B cell (primary cell): ENCODE data around the gene NTN1. TPM values are rescaled to one million over a fixed set of nuclear protein-coding genes. Genes with fewer than 3 reads are reported as not detected.

Experiments used
- ATAC-seq: fragments of 200-7000 bp; cut with Tn5 transposase; one replicate; pipeline ENCODE4 v1.10.0; 2021; ENCODE audit warnings: low read depth, mild to moderate bottlenecking, moderate number of reproducible peaks, moderate library complexity
- CTCF ChIA-PET: fragments of 350-600 bp; sonication (Branson Sonifier 250); formaldehyde crosslinking; loops from one replicate; lab custom pipeline; 2021; ENCODE audit warnings: antibody characterized with exemption, inconsistent platforms; lab: Charles Lee
- POLR2A ChIA-PET: fragments of 350-600 bp; sonication (Branson Sonifier 250); formaldehyde crosslinking; loops from one replicate; lab custom pipeline; 2021; ENCODE audit warnings: antibody characterized with exemption; lab: Charles Lee
- DNase-seq: peaks from one replicate; pipeline ENCODE4 v3.0.0; 2013
- H2AFZ ChIP-seq: 2 replicates; pipeline ENCODE4 v1.6.1; 2012; ENCODE audit warnings: mild to moderate bottlenecking, low read depth, low read length; ENCODE audit not compliant: insufficient read depth, poor library complexity, severe bottlenecking
- H3K27ac ChIP-seq, 2 donors: 1 replicate in 1 of 2; 2 replicates in 1 of 2; pipeline ENCODE4 v1.5.1; 2012 to 2013; ENCODE audit warnings: low read length in 2 of 2, mild to moderate bottlenecking in 2 of 2, moderate library complexity in 1 of 2
- H3K27me3 ChIP-seq, 4 experiments: fragments of 200-600 bp in 1 of 4; sonication (generic) in 1 of 4; replicated peaks in 1 of 4; 1 replicate in 2 of 4; 2 replicates in 2 of 4; pipeline versions ENCODE4 v1.6.1 to v1.7.0; 2013 to 2016; ENCODE audit warnings: low read length in 3 of 4, mild to moderate bottlenecking in 2 of 4, mixed read lengths in 1 of 4, moderate library complexity in 1 of 4; ENCODE audit not compliant: insufficient read depth in 4 of 4, control insufficient read depth in 3 of 4; ENCODE audit errors: control extremely low read depth in 1 of 4
- H3K36me3 ChIP-seq, 2 experiments: replicated peaks in 1 of 2; 1 replicate in 1 of 2; 2 replicates in 1 of 2; pipeline versions ENCODE4 v1.6.1 to v1.7.1; 2013; ENCODE audit warnings: low read length in 1 of 2; ENCODE audit not compliant: insufficient read depth in 2 of 2, control insufficient read depth in 1 of 2; ENCODE audit errors: control extremely low read depth in 1 of 2, extremely low read depth in 1 of 2
- H3K4me1 ChIP-seq, 2 donors: fragments of 200-600 bp in 1 of 2; sonication (generic) in 1 of 2; 1 replicate in 1 of 2; 2 replicates in 1 of 2; pipeline versions ENCODE4 v1.5.1 to v1.6.1; 2013 to 2017; ENCODE audit warnings: low read length in 2 of 2; ENCODE audit not compliant: control insufficient read depth in 2 of 2, insufficient read depth in 2 of 2
- H3K4me2 ChIP-seq: replicated peaks from 2 replicates; pipeline ENCODE3; 2012; ENCODE audit warnings: mild to moderate bottlenecking, low read depth, low read length; ENCODE audit not compliant: poor library complexity, severe bottlenecking
- H3K4me3 ChIP-seq, 5 experiments: fragments of 200-600 bp in 1 of 5; sonication (generic) in 1 of 5; 1 replicate in 3 of 5; 2 replicates in 2 of 5; pipeline versions ENCODE4 v1.5.1 to v1.7.0; 2011 to 2016; ENCODE audit warnings: low read length in 4 of 5, mild to moderate bottlenecking in 4 of 5, low read depth in 2 of 5, control low read depth in 1 of 5, moderate library complexity in 1 of 5; ENCODE audit not compliant: insufficient read depth in 1 of 5; ENCODE audit errors: control extremely low read depth in 1 of 5, extremely low read depth in 1 of 5
- H3K79me2 ChIP-seq: fragments of 200-600 bp; sonication (generic); one replicate; pipeline ENCODE4 v1.6.0; 2016; ENCODE audit warnings: low read length; ENCODE audit not compliant: control insufficient read depth, insufficient read depth
- H3K9ac ChIP-seq: fragments of 200-600 bp; sonication (generic); 2 replicates; pipeline ENCODE4 v1.6.1; 2017; ENCODE audit warnings: mild to moderate bottlenecking, low read length, moderate library complexity
- H3K9me3 ChIP-seq, 3 donors: one replicate each; pipeline versions ENCODE4 v1.6.1 to v1.7.1; 2013; ENCODE audit warnings: low read length in 2 of 3; ENCODE audit not compliant: control insufficient read depth in 2 of 3, insufficient read depth in 1 of 3; ENCODE audit errors: control extremely low read depth in 1 of 3
- H4K20me1 ChIP-seq: 2 replicates; pipeline ENCODE4 v1.6.0; 2012; ENCODE audit warnings: mild to moderate bottlenecking, low read length; ENCODE audit not compliant: insufficient read depth, control insufficient read depth, poor library complexity, severe bottlenecking
- H3K27ac Mint-ChIP-seq: one replicate; pipeline ENCODE4 v1.8.0; 2021; ENCODE audit warnings: mixed read lengths
- H3K27me3 Mint-ChIP-seq: one replicate; pipeline ENCODE4 v1.8.0; 2021; ENCODE audit warnings: mixed read lengths
- H3K4me1 Mint-ChIP-seq: one replicate; pipeline ENCODE4 v1.8.0; 2021; ENCODE audit warnings: mixed read lengths
- H3K4me3 Mint-ChIP-seq: one replicate; pipeline ENCODE4 v1.8.0; 2021; ENCODE audit warnings: mixed read lengths
- H3K9me3 Mint-ChIP-seq: one replicate; pipeline ENCODE4 v1.8.0; 2022; ENCODE audit warnings: mixed read lengths; ENCODE audit not compliant: insufficient read depth
- EZH2 ChIP-seq: IDR thresholded peaks from 2 replicates; pipeline ENCODE4 v1.6.1; 2012; ENCODE audit warnings: borderline replicate concordance, low read depth, mild to moderate bottlenecking, moderate library complexity, low read length; ENCODE audit not compliant: insufficient read depth, poor library complexity, severe bottlenecking
- WGBS: methylation state at CpG from one replicate; pipeline ENCODE4 v1.1.5; 2013; ENCODE audit warnings: missing lambda C conversion rate; ENCODE audit not compliant: insufficient coverage; 5-methylcytosine and 5-hydroxymethylcytosine counted together
- intact Hi-C: fragments of 100-400 bp; cut with micrococcal nuclease; formaldehyde crosslinking; loops from one replicate; pipeline ENCODE4 v1.10.0; 2022
- polyA plus RNA-seq: library from polyadenylated mRNA; depleted of rRNA; stranded (reverse); fragments of >200 nt; gene quantifications from 2 replicates; pipeline ENCODE4 v1.2.3, GENCODE V29; 2012
- total RNA-seq, 2 donors: library from RNA; stranded (reverse); fragments of 120-200 nt in 1 of 2; gene quantifications; 1 replicate in 1 of 2; 2 replicates in 1 of 2; pipeline versions ENCODE4 v1.2.3 to v1.2.4, GENCODE V29; 2013 to 2022
- TF ChIP-seq, protein P1 (sequence below): fragments of 200-600 bp; IDR thresholded peaks from one replicate; pipeline ENCODE4 v1.8.0; 2022; ENCODE audit warnings: antibody characterized with exemption, mild to moderate bottlenecking

Gene NTN1
- total and polyA plus RNA-seq, 2 donors (not counting 1 experiment from before 2014, with no cell fraction given) = 0.10 to 0.25 TPM

DNA sequence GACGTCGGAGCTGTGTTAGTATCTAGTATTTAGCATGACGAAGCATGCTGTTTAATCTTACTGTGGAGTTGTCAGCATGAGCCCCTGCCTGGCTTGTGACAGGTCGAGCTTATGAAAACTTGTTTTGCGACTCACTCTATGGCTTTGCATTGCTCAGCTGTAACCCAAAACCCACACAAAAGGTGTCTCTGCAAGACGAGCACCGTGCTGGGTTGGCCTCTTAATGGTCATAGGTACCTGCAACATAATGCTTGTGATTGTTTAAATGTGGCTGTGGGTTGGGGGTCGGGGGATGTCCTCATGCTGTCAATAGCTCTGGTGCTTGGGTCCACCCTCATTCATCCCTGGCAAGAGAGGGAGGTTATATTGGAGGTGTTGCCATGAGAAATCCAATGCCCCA is 5.4 kb downstream of the NTN1 start:
- Histone ChIP-seq H3K27ac (no peak overlapping the region), H2AFZ (no peak overlapping the region), H3K27me3 (peaks cover 1 to 42% (median 33%) of the 10 kb centered on the region in 4 experiments), H4K20me1 (peaks cover 5% of the 10 kb centered on the region), H3K36me3 (no peaks in the 10 kb centered on the region), H3K9me3 (peaks cover 0 to 12% (median 0%) of the 10 kb centered on the region in 3 donors), H3K4me1 (peaks cover 16 to 21% of the 10 kb centered on the region in 2 donors), H3K9ac (no peak overlapping the region), H3K79me2 (no peaks in the 10 kb centered on the region), H3K4me3 (no peak overlapping the region), H3K4me2 (no peak overlapping the region)
- no peaks in the 10 kb centered on the region for H3K9me3 Mint-ChIP-seq
- POLR2A ChIA-PET = no interaction called here
- intact Hi-C loops = no loop called here
- H3K4me3 Mint-ChIP-seq = no peak overlapping the region
- WGBS = 90% methylated on average over 8 of the region's 8 CpGs
- no peak for TF ChIP-seq EZH2
- TF ChIP-seq, protein P1, sequence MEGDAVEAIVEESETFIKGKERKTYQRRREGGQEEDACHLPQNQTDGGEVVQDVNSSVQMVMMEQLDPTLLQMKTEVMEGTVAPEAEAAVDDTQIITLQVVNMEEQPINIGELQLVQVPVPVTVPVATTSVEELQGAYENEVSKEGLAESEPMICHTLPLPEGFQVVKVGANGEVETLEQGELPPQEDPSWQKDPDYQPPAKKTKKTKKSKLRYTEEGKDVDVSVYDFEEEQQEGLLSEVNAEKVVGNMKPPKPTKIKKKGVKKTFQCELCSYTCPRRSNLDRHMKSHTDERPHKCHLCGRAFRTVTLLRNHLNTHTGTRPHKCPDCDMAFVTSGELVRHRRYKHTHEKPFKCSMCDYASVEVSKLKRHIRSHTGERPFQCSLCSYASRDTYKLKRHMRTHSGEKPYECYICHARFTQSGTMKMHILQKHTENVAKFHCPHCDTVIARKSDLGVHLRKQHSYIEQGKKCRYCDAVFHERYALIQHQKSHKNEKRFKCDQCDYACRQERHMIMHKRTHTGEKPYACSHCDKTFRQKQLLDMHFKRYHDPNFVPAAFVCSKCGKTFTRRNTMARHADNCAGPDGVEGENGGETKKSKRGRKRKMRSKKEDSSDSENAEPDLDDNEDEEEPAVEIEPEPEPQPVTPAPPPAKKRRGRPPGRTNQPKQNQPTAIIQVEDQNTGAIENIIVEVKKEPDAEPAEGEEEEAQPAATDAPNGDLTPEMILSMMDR = no peak
- CTCF ChIA-PET = no interaction called here
- H3K27me3 Mint-ChIP-seq = peaks cover 58% of the 10 kb centered on the region
- no peak overlapping the region for H3K27ac Mint-ChIP-seq
- H3K4me1 Mint-ChIP-seq = peaks cover 17% of the 10 kb centered on the region
- DNase-seq = no peak
- ATAC-seq = no peak

DNA sequence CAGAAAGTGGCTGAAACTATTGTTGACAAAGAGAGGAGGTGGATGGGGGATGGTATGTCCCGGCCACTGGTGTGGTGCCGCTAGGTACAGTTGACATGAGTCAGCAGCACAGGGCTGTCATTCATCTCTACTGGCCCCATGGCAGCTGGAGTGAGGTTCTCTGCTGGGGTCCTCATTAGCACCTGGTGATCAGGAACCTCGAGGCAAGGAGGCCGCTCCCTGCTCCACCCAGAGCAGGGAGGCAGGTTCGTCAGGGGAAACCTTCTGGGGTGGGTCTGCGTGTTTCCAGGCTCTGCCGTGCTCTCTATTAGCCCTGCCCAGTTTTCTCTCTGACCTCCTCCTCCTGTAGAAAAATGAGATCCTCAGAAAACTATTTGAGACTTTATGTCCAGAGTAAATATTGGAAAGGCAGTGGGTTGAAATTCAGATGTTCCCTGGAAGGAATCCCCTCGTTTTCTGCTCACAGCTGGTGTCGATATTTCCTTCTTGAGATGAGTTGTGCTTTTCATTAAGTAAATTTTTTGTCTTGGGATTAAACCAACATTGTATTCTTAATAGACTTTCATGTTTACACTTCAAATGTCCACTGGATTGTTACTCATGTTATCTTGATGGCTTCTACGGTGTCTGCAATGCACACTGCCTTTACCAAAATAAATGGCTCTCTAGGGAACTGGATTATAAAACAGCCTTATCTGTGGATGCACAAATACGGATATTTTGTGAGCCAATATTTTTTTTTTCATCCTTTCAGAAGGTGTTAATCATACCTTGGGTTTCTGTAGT is 7.1 kb downstream of the NTN1 start:
- DNase-seq (no peak), ATAC-seq (no peak)
- CTCF ChIA-PET = no interaction called here
- Histone ChIP-seq H3K4me2 (no peak overlapping the region), H3K9me3 (peaks cover 0 to 3% (median 0%) of the 10 kb centered on the region in 3 donors), H3K36me3 (no peaks in the 10 kb centered on the region), H3K9ac (no peak overlapping the region), H3K4me1 (peaks cover 7 to 9% of the 10 kb centered on the region in 2 donors), H3K4me3 (no peak overlapping the region), H4K20me1 (peaks cover 3% of the 10 kb centered on the region), H3K27ac (no peak overlapping the region), H2AFZ (no peak overlapping the region), H3K79me2 (no peaks in the 10 kb centered on the region), H3K27me3 (peaks cover 1 to 32% (median 29%) of the 10 kb centered on the region in 4 experiments)
- no peak overlapping the region for H3K27ac Mint-ChIP-seq
- POLR2A ChIA-PET = no interaction called here
- peaks cover 10% of the 10 kb centered on the region for H3K4me1 Mint-ChIP-seq
- intact Hi-C loops = no loop called here
- WGBS = 83% methylated on average over 4 of the region's 11 CpGs
- no peaks in the 10 kb centered on the region for H3K9me3 Mint-ChIP-seq
- peaks cover 66% of the 10 kb centered on the region for H3K27me3 Mint-ChIP-seq
- TF ChIP-seq, protein P1 = no peak
- TF ChIP-seq EZH2 = no peak
- no peak overlapping the region for H3K4me3 Mint-ChIP-seq
